Astrocyte (in vitro differentiated cells and primary cell): ENCODE data around the gene CNTNAP4. TPM values are rescaled to one million over a fixed set of nuclear protein-coding genes. Genes with fewer than 3 reads are reported as not detected.

ENCODE experiments used
- DNase-seq: peaks from one replicate; pipeline ENCODE4 v3.0.0-alpha.2; 2010; ENCODE audit warnings: low read depth
- FAIRE-seq: peaks from 2 replicates; lab custom pipeline; 2011; peaks lifted over from hg19 to GRCh38; lab: Jason Lieb, UNC
- H2AFZ ChIP-seq: 2 replicates; pipeline ENCODE4 v1.6.0; 2012; ENCODE audit warnings: low read depth, low read length, inconsistent platforms
- H3K27ac ChIP-seq: 2 replicates; pipeline ENCODE4 v1.5.1; 2011; ENCODE audit warnings: low read depth, low read length, inconsistent platforms
- H3K27me3 ChIP-seq: 2 replicates; pipeline ENCODE4 v1.6.0; 2011; ENCODE audit warnings: low read length, inconsistent platforms; ENCODE audit not compliant: insufficient read depth
- H3K36me3 ChIP-seq: 2 replicates; pipeline ENCODE4 v1.5.1; 2011; ENCODE audit warnings: low read length, inconsistent platforms; ENCODE audit not compliant: insufficient read depth
- H3K4me1 ChIP-seq: 2 replicates; pipeline ENCODE4 v1.5.1; 2011; ENCODE audit warnings: low read length, inconsistent platforms; ENCODE audit not compliant: insufficient read depth
- H3K4me2 ChIP-seq: 2 replicates; pipeline ENCODE4 v1.6.0; 2012; ENCODE audit warnings: low read length, inconsistent platforms
- H3K4me3 ChIP-seq: 2 replicates; pipeline ENCODE4 v1.5.1; 2011; ENCODE audit warnings: low read depth, mild to moderate bottlenecking, low read length, inconsistent platforms; ENCODE audit not compliant: insufficient read depth
- H3K79me2 ChIP-seq: 2 replicates; pipeline ENCODE4 v1.6.0; 2012; ENCODE audit warnings: mild to moderate bottlenecking, low read length, inconsistent platforms; ENCODE audit not compliant: insufficient read depth
- H3K9ac ChIP-seq: 2 replicates; pipeline ENCODE4 v1.6.0; 2012; ENCODE audit warnings: mild to moderate bottlenecking, low read length, inconsistent platforms
- H3K9me3 ChIP-seq: 2 replicates; pipeline ENCODE4 v1.5.1; 2012; ENCODE audit warnings: low read depth, mild to moderate bottlenecking, low read length, inconsistent platforms; ENCODE audit not compliant: insufficient read depth
- H4K20me1 ChIP-seq: 2 replicates; pipeline ENCODE4 v1.6.0; 2012; ENCODE audit warnings: low read length, inconsistent platforms; ENCODE audit not compliant: insufficient read depth
- H3K27ac Mint-ChIP-seq: one replicate; pipeline ENCODE4 v1.8.0; 2021; ENCODE audit warnings: mild to moderate bottlenecking, mixed read lengths; ENCODE audit not compliant: unreplicated experiment
- H3K27me3 Mint-ChIP-seq: one replicate; pipeline ENCODE4 v1.8.0; 2021; ENCODE audit warnings: low read depth, mixed read lengths; ENCODE audit not compliant: unreplicated experiment
- H3K36me3 Mint-ChIP-seq: one replicate; pipeline ENCODE4 v1.8.0; 2021; ENCODE audit warnings: low read depth, mixed read lengths; ENCODE audit not compliant: unreplicated experiment
- H3K4me1 Mint-ChIP-seq: one replicate; pipeline ENCODE4 v1.8.0; 2021; ENCODE audit warnings: low read depth, mixed read lengths; ENCODE audit not compliant: unreplicated experiment
- H3K4me3 Mint-ChIP-seq: one replicate; pipeline ENCODE4 v1.8.0; 2021; ENCODE audit warnings: mild to moderate bottlenecking, moderate library complexity, mixed read lengths; ENCODE audit not compliant: unreplicated experiment
- H3K9me3 Mint-ChIP-seq: one replicate; pipeline ENCODE4 v1.8.0; 2021; ENCODE audit warnings: mild to moderate bottlenecking, mixed read lengths; ENCODE audit not compliant: unreplicated experiment
- CTCF ChIP-seq: IDR thresholded peaks from 2 replicates; pipeline ENCODE4 v1.5.1; 2011; ENCODE audit warnings: low read depth, mild to moderate bottlenecking, inconsistent platforms, low read length, moderate library complexity; ENCODE audit not compliant: insufficient read depth
- EZH2 ChIP-seq: IDR thresholded peaks from 2 replicates; pipeline ENCODE4 v1.6.1; 2012; ENCODE audit warnings: mild to moderate bottlenecking, low read length, inconsistent platforms; ENCODE audit not compliant: insufficient read depth
- total RNA-seq: library from RNA; stranded (reverse); gene quantifications from 2 replicates; pipeline ENCODE4 v1.2.1, GENCODE V29; 2021

CNTNAP4 gene
- total RNA-seq, 1 donor from 2014 or later: not detected

- no peaks in the 10 kb centered on the region for H3K9me3 Mint-ChIP-seq
- H3K27ac Mint-ChIP-seq: no peak overlapping the region
- H3K27ac ChIP-seq: no peak overlapping the region
- H2AFZ ChIP-seq: no peak overlapping the region
- no peak overlapping the region for H3K4me3 ChIP-seq
- H3K27me3 Mint-ChIP-seq: peaks cover 4% of the 10 kb centered on the region
- no peak overlapping the region for H3K4me2 ChIP-seq
- no peaks in the 10 kb centered on the region for H3K9me3 ChIP-seq
- DNase-seq (no peak), FAIRE-seq (no peak)
- H3K4me1 Mint-ChIP-seq: no peaks in the 10 kb centered on the region
- H3K4me3 Mint-ChIP-seq: no peak overlapping the region
- no peak for TF ChIP-seq CTCF
- no peaks in the 10 kb centered on the region for H3K36me3 Mint-ChIP-seq
- no peaks in the 10 kb centered on the region for H3K27me3 ChIP-seq
- H3K4me1 ChIP-seq: no peaks in the 10 kb centered on the region
- H3K36me3 ChIP-seq: no peaks in the 10 kb centered on the region
- H4K20me1 ChIP-seq: no peaks in the 10 kb centered on the region
- no peaks in the 10 kb centered on the region for H3K79me2 ChIP-seq
- no peak overlapping the region for H3K9ac ChIP-seq
Measured at GRCh38 chr16:76478105-76478504, 200.9 kb downstream of the CNTNAP4 start.

DNA sequence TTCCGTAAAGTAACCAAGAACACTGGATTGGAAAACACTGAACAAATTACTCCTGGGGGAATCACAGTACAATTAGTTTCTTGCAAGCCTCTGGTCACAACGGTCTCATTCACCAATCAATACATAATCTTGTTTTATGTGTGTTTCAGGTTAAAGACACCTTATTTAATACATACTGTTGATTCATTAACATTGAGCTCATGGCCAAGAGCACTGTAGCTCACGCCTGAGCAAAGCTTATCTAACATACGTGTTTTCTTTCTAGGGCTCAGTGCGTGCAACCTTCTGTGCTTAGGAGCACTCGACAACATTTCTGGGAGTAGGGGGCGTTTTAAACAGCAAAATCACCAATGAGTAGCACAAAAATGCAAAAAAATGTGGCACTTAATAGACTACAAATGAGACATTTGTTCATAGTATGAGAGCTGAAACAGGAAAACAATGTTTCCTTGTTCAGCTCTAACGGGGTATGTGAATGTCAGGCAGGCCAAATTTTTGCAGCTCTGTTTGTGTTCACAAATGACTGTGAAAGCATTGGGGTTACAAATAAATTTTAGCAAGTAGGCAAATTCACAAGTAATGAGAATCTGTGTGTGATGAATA is 206.2 kb downstream of the CNTNAP4 start:
- Histone ChIP-seq H3K9me3 (no peaks in the 10 kb centered on the region), H3K79me2 (no peaks in the 10 kb centered on the region), H3K4me2 (no peak overlapping the region), H3K9ac (no peak overlapping the region), H3K27ac (no peak overlapping the region), H2AFZ (no peak overlapping the region), H4K20me1 (no peaks in the 10 kb centered on the region), H3K36me3 (no peaks in the 10 kb centered on the region), H3K4me3 (no peak overlapping the region), H3K27me3 (no peaks in the 10 kb centered on the region), H3K4me1 (no peaks in the 10 kb centered on the region)
- Mint-ChIP-seq H3K36me3 (no peaks in the 10 kb centered on the region), H3K4me3 (no peak overlapping the region), H3K9me3 (no peaks in the 10 kb centered on the region), H3K4me1 (no peaks in the 10 kb centered on the region), H3K27me3 (no peaks in the 10 kb centered on the region), H3K27ac (no peak overlapping the region)
- DNase-seq: no peak
- no peak for FAIRE-seq
- TF ChIP-seq EZH2 (no peak), CTCF (no peak)

GRCh38 chr16:76484020-76484419 is 206.8 kb downstream of the CNTNAP4 start:
- Histone ChIP-seq H3K4me2 (no peak overlapping the region), H3K79me2 (no peaks in the 10 kb centered on the region), H3K27ac (no peak overlapping the region), H4K20me1 (no peaks in the 10 kb centered on the region), H3K4me1 (no peaks in the 10 kb centered on the region), H3K9ac (no peak overlapping the region), H3K27me3 (no peaks in the 10 kb centered on the region), H3K9me3 (no peaks in the 10 kb centered on the region), H3K4me3 (no peak overlapping the region), H2AFZ (no peak overlapping the region), H3K36me3 (no peaks in the 10 kb centered on the region)
- no peaks in the 10 kb centered on the region for H3K27me3 Mint-ChIP-seq
- TF ChIP-seq EZH2 (no peak), CTCF (no peak)
- no peak overlapping the region for H3K27ac Mint-ChIP-seq
- no peak for DNase-seq
- no peak for FAIRE-seq
- no peaks in the 10 kb centered on the region for H3K9me3 Mint-ChIP-seq
- no peak overlapping the region for H3K4me3 Mint-ChIP-seq
- H3K4me1 Mint-ChIP-seq: no peaks in the 10 kb centered on the region
- H3K36me3 Mint-ChIP-seq: no peaks in the 10 kb centered on the region
